Activated CD8-positive, alpha-beta T cell treated with anti-CD3 and anti-CD28 coated beads for 36 hours (primary cell): Measurements from ENCODE around the gene PPP1CA. TPM values are rescaled to one million over a fixed set of nuclear protein-coding genes. Genes with fewer than 3 reads are reported as not detected.

Experiments
- ATAC-seq: fragments of 200-7000 bp; cut with Tn5 transposase; one replicate; pipeline ENCODE4 v1.10.0; 2021; ENCODE audit warnings: mild to moderate bottlenecking, moderate library complexity
- CTCF ChIA-PET: fragments of 350-600 bp; sonication (Branson Sonifier 250); formaldehyde crosslinking; loops from one replicate; lab custom pipeline; 2021; ENCODE audit warnings: antibody characterized with exemption; lab: Charles Lee
- POLR2A ChIA-PET: fragments of 350-600 bp; sonication (Branson Sonifier 250); formaldehyde crosslinking; loops from one replicate; lab custom pipeline; 2021; ENCODE audit warnings: antibody characterized with exemption; lab: Charles Lee
- DNase-seq: peaks from one replicate; pipeline ENCODE4 v3.0.0-alpha.2; 2020
- H3K27ac Mint-ChIP-seq: one replicate; pipeline ENCODE4 v1.8.0; 2021; ENCODE audit warnings: mild to moderate bottlenecking, mixed read lengths
- H3K27me3 Mint-ChIP-seq: one replicate; pipeline ENCODE4 v1.8.0; 2021; ENCODE audit warnings: mixed read lengths
- H3K36me3 Mint-ChIP-seq: one replicate; pipeline ENCODE4 v1.8.0; 2021; ENCODE audit warnings: low read depth, mixed read lengths
- H3K4me1 Mint-ChIP-seq: one replicate; pipeline ENCODE4 v1.8.0; 2021; ENCODE audit warnings: low read depth, mixed read lengths
- H3K4me3 Mint-ChIP-seq: one replicate; pipeline ENCODE4 v1.8.0; 2021; ENCODE audit warnings: mild to moderate bottlenecking, moderate library complexity, mixed read lengths
- H3K9me3 Mint-ChIP-seq: one replicate; pipeline ENCODE4 v1.8.0; 2021; ENCODE audit warnings: mixed read lengths
- CTCF ChIP-seq: fragments of 200-600 bp; IDR thresholded peaks from one replicate; pipeline ENCODE4 v1.8.0; 2022; ENCODE audit warnings: antibody characterized with exemption, mild to moderate bottlenecking
- intact Hi-C: fragments of 100-400 bp; cut with micrococcal nuclease; formaldehyde crosslinking; loops from one replicate; pipeline ENCODE4 v1.10.0; 2022
- total RNA-seq, 2 experiments: library from RNA; stranded (reverse); gene quantifications; one replicate each; pipeline ENCODE4 v1.2.3, GENCODE V29; 2021

The PPP1CA gene
- total RNA-seq, 2 experiments from 2014 or later = 249 to 258 TPM

GRCh38 chr11:67412495-67413179 is 11.0 kb upstream of the PPP1CA start:
- no peaks in the 10 kb centered on the region for H3K9me3 Mint-ChIP-seq
- no peak for TF ChIP-seq CTCF
- CTCF ChIA-PET = interaction anchor here (0.9 to 1.7 kb wide), 5 partner anchors 9 to 61 kb away, joined by 3 to 6 read pairs (median 4); partner anchors contain the start of genes PPP1CA, RAD9A and TBC1D10C
- H3K27me3 Mint-ChIP-seq = no peaks in the 10 kb centered on the region
- POLR2A ChIA-PET = interaction anchor here (0.5 to 3.3 kb wide), 18 partner anchors 8 to 933 kb away, joined by 3 to 18 read pairs (median 5); partner anchors contain the start of genes PPP1CA, PTPRCAP, RPS6KB2 and TBC1D10C
- DNase-seq (no peak), ATAC-seq (no peak)
- H3K4me3 Mint-ChIP-seq = no peak overlapping the region
- H3K36me3 Mint-ChIP-seq = peaks cover 23% of the 10 kb centered on the region
- H3K27ac Mint-ChIP-seq = no peak overlapping the region
- intact Hi-C loops = no loop called here
- peaks cover 76% of the 10 kb centered on the region for H3K4me1 Mint-ChIP-seq

- H3K36me3 Mint-ChIP-seq = peaks cover 32% of the 10 kb centered on the region
Observed at GRCh38 chr11:67411785-67412152, 10.1 kb upstream of the PPP1CA start.

DNA sequence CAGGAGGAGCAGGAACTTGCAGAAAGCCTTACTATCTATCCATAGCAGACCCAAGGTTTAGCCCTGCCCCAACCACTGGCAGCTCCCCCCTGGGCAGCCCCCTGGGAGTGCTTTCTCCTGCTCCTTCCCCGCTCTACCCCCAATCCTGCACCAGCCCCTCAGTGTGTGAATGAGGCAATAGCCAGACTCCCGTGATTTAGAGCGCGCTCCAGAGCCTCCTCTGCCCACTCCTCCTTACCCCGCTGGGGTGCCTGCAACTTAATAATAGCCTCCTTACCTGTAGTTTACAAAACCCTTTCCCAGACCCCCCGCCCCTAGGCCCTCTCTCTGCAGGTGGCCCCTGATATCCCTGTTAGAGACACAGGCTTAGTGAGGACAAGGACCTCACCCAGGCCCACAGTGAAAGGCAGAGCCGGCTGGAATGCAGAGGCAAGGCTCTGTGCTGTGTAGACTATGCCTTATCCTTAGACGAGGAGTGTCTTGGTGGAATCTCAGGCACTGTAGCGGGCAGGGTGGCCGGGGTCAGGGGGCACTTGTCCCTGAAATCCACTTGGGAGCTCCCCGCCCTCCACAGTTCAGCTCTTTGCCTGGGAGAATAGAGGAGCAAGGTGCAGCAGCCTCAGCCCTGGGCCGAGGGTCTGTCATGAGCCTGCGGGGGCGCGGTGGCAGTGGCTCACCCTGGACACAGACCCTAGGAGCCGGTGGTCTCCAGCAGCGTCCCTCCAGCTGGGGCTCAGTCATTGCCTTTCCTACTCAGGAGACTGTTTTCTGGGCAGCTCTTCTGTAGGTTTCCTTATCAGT is 9.5 kb upstream of the PPP1CA start:
- ATAC-seq (no peak), DNase-seq (no peak)
- no peaks in the 10 kb centered on the region for H3K9me3 Mint-ChIP-seq
- H3K27ac Mint-ChIP-seq = peak overlapping the region; percentile 67
- no peaks in the 10 kb centered on the region for H3K27me3 Mint-ChIP-seq
- intact Hi-C loops = no loop called here
- POLR2A ChIA-PET = interaction anchor here (0.9 to 3.3 kb wide), 10 partner anchors 7 to 72 kb away, joined by 3 to 18 read pairs (median 6); partner anchors contain the start of genes AIP, PPP1CA, RPS6KB2 and TBC1D10C
- H3K36me3 Mint-ChIP-seq = peaks cover 38% of the 10 kb centered on the region
- TF ChIP-seq CTCF = no peak
- H3K4me1 Mint-ChIP-seq = peaks cover 74% of the 10 kb centered on the region
- CTCF ChIA-PET = interaction anchor here (1.4 kb wide), 1 partner anchor 9 kb away, joined by 4 read pairs; no protein-coding TSS in a partner anchor
- peak overlapping the region; percentile 87 for H3K4me3 Mint-ChIP-seq

More at GRCh38 chr11:67411785-67412152, 10.1 kb upstream of the PPP1CA start:
- TF ChIP-seq CTCF = no peak
- peaks cover 76% of the 10 kb centered on the region for H3K4me1 Mint-ChIP-seq
- ATAC-seq (peak; percentile 18), DNase-seq (peak; percentile 57)
- H3K9me3 Mint-ChIP-seq = no peaks in the 10 kb centered on the region
- intact Hi-C loops = no loop called here
- no peaks in the 10 kb centered on the region for H3K27me3 Mint-ChIP-seq
- ChIA-PET CTCF (interaction anchor here (0.9 to 1.4 kb wide), 3 partner anchors 9 to 20 kb away, joined by 4 to 6 read pairs (median 4); partner anchors contain the start of genes PPP1CA and RAD9A), POLR2A (interaction anchor here (0.6 to 3.3 kb wide), 17 partner anchors 8 to 77 kb away, joined by 3 to 18 read pairs (median 5); partner anchors contain the start of genes AIP, PPP1CA, PTPRCAP and TBC1D10C)
- peak overlapping the region; percentile 59 for H3K27ac Mint-ChIP-seq
- H3K4me3 Mint-ChIP-seq = no peak overlapping the region

- POLR2A ChIA-PET = interaction anchor here (0.9 to 2.3 kb wide), 4 partner anchors 10 to 24 kb away, joined by 3 to 18 read pairs (median 5); partner anchors contain the start of gene RPS6KB2
- DNase-seq = no peak
- ATAC-seq = no peak
- Mint-ChIP-seq H3K4me3 (peak overlapping the region; percentile 87), H3K27ac (peak overlapping the region; percentile 88), H3K4me1 (peaks cover 70% of the 10 kb centered on the region), H3K36me3 (peaks cover 45% of the 10 kb centered on the region), H3K9me3 (no peaks in the 10 kb centered on the region), H3K27me3 (no peaks in the 10 kb centered on the region)
- CTCF ChIA-PET = no interaction called here
- intact Hi-C loops = no loop called here
- TF ChIP-seq CTCF = no peak
Observed at GRCh38 chr11:67410369-67410831, 8.7 kb upstream of the PPP1CA start.
